Measurements from ENCODE around the gene PCSK9.

Gene PCSK9

GRCh38 chr1:55071477-55071876 is 32.1 kb downstream of the PCSK9 start:
- POLR2A ChIA-PET = no interaction called here
- peak; percentile 76 for DNase-seq (ENCODE audit: extremely low spot score)

DNA sequence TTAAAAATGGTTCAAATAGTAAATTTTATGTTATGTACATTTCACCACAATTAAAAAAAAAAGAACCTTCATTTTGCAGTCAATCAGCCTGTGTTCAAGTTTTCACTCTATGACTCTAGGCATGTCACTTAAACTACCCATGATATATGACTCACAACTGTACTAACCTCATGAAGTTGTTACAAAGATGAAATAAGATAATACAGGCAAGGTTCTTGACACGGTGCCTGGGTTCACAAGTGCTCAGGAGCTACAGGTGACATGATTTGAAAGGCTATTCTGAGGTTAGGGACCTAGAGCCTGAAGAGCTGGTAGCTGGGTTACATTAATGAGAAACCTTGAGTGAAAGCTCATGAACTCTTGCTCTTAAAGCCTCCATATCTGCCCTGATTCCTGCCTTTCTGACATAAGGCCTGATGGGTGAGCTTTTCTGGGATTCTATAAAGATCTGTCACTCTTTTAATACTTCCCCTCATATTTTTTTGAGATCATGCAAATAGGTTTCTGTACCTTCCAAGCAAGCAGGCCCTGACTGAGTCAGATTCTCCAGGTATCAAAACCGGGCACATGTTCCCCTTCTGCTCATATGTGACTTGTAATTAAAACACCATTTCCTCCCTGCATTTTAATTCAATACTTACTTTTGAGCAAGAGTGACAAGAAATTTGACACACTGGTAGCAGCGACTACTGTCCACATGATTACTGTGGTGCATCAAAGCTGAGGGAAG is 34.0 kb downstream of the PCSK9 start:
- POLR2A ChIA-PET = no interaction called here
- no peak for DNase-seq (ENCODE audit: extremely low spot score)
- TF ChIP-seq L3MBTL2 (conservative IDR thresholded peaks at IDR 0.05) = no peak
- no peak for TF ChIP-seq FOXK2 (IDR thresholded peaks at IDR 0.05)
- no peak for TF ChIP-seq FOXM1 (IDR thresholded peaks at IDR 0.05; ENCODE audit: borderline replicate concordance)
- no peak for TF ChIP-seq ARNT (IDR thresholded peaks at IDR 0.05)
- TF ChIP-seq ELF4 (IDR thresholded peaks at IDR 0.05) = no peak
- CTCF ChIA-PET = interaction anchor here (0.6 kb wide), 1 partner anchor 92 kb away, joined by 3 read pairs; no protein-coding TSS in a partner anchor

More at GRCh38 chr1:55071477-55071876, 32.1 kb downstream of the PCSK9 start:
- CTCF ChIA-PET = interaction anchor here (0.5 to 1.5 kb wide), 5 partner anchors 9 to 129 kb away, joined by 3 to 12 read pairs (median 4); no protein-coding TSS in a partner anchor
- TF ChIP-seq, protein P1, sequence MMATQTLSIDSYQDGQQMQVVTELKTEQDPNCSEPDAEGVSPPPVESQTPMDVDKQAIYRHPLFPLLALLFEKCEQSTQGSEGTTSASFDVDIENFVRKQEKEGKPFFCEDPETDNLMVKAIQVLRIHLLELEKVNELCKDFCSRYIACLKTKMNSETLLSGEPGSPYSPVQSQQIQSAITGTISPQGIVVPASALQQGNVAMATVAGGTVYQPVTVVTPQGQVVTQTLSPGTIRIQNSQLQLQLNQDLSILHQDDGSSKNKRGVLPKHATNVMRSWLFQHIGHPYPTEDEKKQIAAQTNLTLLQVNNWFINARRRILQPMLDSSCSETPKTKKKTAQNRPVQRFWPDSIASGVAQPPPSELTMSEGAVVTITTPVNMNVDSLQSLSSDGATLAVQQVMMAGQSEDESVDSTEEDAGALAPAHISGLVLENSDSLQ (IDR thresholded peaks at IDR 0.05) = no peak
- TF ChIP-seq LEF1 (IDR thresholded peaks at IDR 0.05; ENCODE audit: borderline replicate concordance) = no peak
- no peak for TF ChIP-seq ELF4 (IDR thresholded peaks at IDR 0.05)
- TF ChIP-seq SP1 (IDR thresholded peaks at IDR 0.05) = no peak
- no peak for TF ChIP-seq ZNF384 (IDR thresholded peaks at IDR 0.05)
- no peak for TF ChIP-seq SUZ12 (IDR thresholded peaks at IDR 0.05)
- no peak for TF ChIP-seq BHLHE40 (IDR thresholded peaks at IDR 0.05; ENCODE audit: borderline replicate concordance)
- no peak for TF ChIP-seq HDGF (IDR thresholded peaks at IDR 0.05; ENCODE audit: borderline replicate concordance)
- no peak for TF ChIP-seq FOXM1 (IDR thresholded peaks at IDR 0.05; ENCODE audit: borderline replicate concordance)
- no peak for TF ChIP-seq FOXA1 (IDR thresholded peaks at IDR 0.05)
- TF ChIP-seq L3MBTL2 (conservative IDR thresholded peaks at IDR 0.05) = no peak
- no peak for TF ChIP-seq TARDBP (IDR thresholded peaks at IDR 0.05)

GRCh38 chr1:55074455-55074854 is 35.1 kb downstream of the PCSK9 start:
- TF ChIP-seq ARNT (IDR thresholded peaks at IDR 0.05) = no peak
- TF ChIP-seq L3MBTL2 (conservative IDR thresholded peaks at IDR 0.05) = no peak
- no peak for TF ChIP-seq SP1 (IDR thresholded peaks at IDR 0.05)
- TF ChIP-seq SUZ12 (IDR thresholded peaks at IDR 0.05) = no peak
- no peak for TF ChIP-seq FOXK2 (IDR thresholded peaks at IDR 0.05)
- CTCF ChIA-PET = no interaction called here
- POLR2A ChIA-PET = no interaction called here
- no peak for DNase-seq (ENCODE audit: extremely low spot score)

DNA sequence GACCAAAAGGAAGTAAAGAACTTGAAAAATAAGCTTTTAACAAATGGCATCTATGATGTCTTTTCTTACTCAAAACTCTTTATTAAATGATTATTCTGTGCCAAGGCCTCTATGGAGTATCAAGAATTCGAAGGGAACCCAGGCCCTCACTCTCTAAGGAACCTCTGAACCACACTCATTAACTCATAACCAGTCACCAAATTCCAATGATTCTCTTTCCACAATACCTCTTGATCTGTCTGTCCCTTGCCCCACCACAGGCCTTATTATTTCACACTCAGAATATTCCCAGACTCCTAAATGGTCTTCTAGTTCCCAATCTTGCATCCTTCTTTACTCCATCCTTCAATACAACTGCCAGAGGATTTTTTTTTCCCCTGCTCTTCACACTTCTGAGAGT is 37.0 kb downstream of the PCSK9 start:
- ChIA-PET CTCF (no interaction called here), POLR2A (no interaction called here)

GRCh38 chr1:55078470-55078869 is 39.1 kb downstream of the PCSK9 start:
- ChIA-PET CTCF (no interaction called here), POLR2A (no interaction called here)
- DNase-seq (ENCODE audit: extremely low spot score) = no peak
- TF ChIP-seq L3MBTL2 (conservative IDR thresholded peaks at IDR 0.05) (no peak), ELF4 (IDR thresholded peaks at IDR 0.05) (no peak), CTBP1 (IDR thresholded peaks at IDR 0.05; ENCODE audit: borderline replicate concordance) (no peak)

More for the DNA sequence above, 37.0 kb downstream of the PCSK9 start:
- DNase-seq (ENCODE audit: extremely low spot score) = no peak
- TF ChIP-seq SUZ12 (IDR thresholded peaks at IDR 0.05) (no peak), ELF4 (IDR thresholded peaks at IDR 0.05) (no peak), SP1 (IDR thresholded peaks at IDR 0.05) (no peak), TARDBP (IDR thresholded peaks at IDR 0.05) (no peak), NFRKB (IDR thresholded peaks at IDR 0.05) (no peak)
- TF ChIP-seq, protein P1 (IDR thresholded peaks at IDR 0.05) = no peak

DNA sequence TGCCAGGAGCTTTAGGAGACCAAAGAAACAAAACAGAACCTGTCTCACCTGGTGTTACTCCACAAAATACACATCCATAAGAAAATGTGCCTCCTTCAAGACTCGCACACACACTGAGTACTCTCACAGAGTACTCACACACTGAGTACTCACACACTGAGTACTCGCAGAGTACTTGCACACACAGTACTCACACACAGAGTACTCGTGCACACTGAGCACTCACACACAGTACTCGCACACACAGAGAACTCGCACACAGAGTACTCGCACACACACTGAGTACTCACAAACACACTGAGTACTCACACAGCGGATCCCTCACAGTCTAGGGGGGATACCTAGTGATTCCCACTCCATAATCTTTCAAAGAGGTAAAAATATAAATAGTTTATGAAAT is 40.3 kb downstream of the PCSK9 start:
- TF ChIP-seq SP1 (IDR thresholded peaks at IDR 0.05) (no peak), L3MBTL2 (conservative IDR thresholded peaks at IDR 0.05) (no peak), ZNF384 (IDR thresholded peaks at IDR 0.05) (no peak), TARDBP (IDR thresholded peaks at IDR 0.05) (no peak), FOXM1 (IDR thresholded peaks at IDR 0.05; ENCODE audit: borderline replicate concordance) (no peak)
- no peak for DNase-seq (ENCODE audit: extremely low spot score)
- POLR2A ChIA-PET = no interaction called here
- CTCF ChIA-PET = interaction anchor here (0.6 kb wide), 1 partner anchor 105 kb away, joined by 3 read pairs; no protein-coding TSS in a partner anchor

GRCh38 chr1:55081188-55081904 is 42.0 kb downstream of the PCSK9 start:
- DNase-seq (ENCODE audit: extremely low spot score) = no peak
- ChIA-PET POLR2A (no interaction called here), CTCF (interaction anchor here (0.8 kb wide), 1 partner anchor 10 kb away, joined by 5 read pairs; no protein-coding TSS in a partner anchor)
- no peak for TF ChIP-seq ARNT (IDR thresholded peaks at IDR 0.05)
- no peak for TF ChIP-seq LEF1 (IDR thresholded peaks at IDR 0.05; ENCODE audit: borderline replicate concordance)
- TF ChIP-seq ZNF384 (IDR thresholded peaks at IDR 0.05) = no peak
- TF ChIP-seq FOXA1 (IDR thresholded peaks at IDR 0.05) = no peak
- TF ChIP-seq FOXM1 (IDR thresholded peaks at IDR 0.05; ENCODE audit: borderline replicate concordance) = no peak
